Measurements from ENCODE around the gene TMPRSS4. TPM values are rescaled to one million over a fixed set of nuclear protein-coding genes. Genes with fewer than 3 reads are reported as not detected.

Gene TMPRSS4
- total and polyA plus RNA-seq, 2 donors (not counting 1 experiment from before 2014, with no cell fraction given): not detected

- intact Hi-C loops (cut with micrococcal nuclease): no loop called here
- Histone ChIP-seq H3K27me3 (replicated peaks in 1 of 4; ENCODE audit: control extremely low read depth in 1 of 4, control insufficient read depth in 3 of 4, insufficient read depth in 4 of 4, low read length in 3 of 4) (peaks cover 0 to 7% (median 2%) of the 10 kb centered on the region in 4 experiments), H3K4me3 (ENCODE audit: control extremely low read depth in 1 of 5, extremely low read depth in 1 of 5, insufficient read depth in 1 of 5, low read depth in 2 of 5, low read length in 4 of 5) (no peak overlapping the region), H3K9ac (ENCODE audit: low read length) (no peak overlapping the region), H2AFZ (ENCODE audit: insufficient read depth, low read depth, low read length, poor library complexity, severe bottlenecking) (no peak overlapping the region), H4K20me1 (ENCODE audit: control insufficient read depth, insufficient read depth, low read length, poor library complexity, severe bottlenecking) (no peaks in the 10 kb centered on the region), H3K27ac (ENCODE audit: low read length in 2 of 2) (no peak overlapping the region), H3K4me1 (ENCODE audit: control insufficient read depth in 2 of 2, insufficient read depth in 2 of 2, low read length in 2 of 2) (no peaks in the 10 kb centered on the region), H3K36me3 (replicated peaks in 1 of 2; ENCODE audit: control extremely low read depth in 1 of 2, control insufficient read depth in 1 of 2, extremely low read depth in 1 of 2, insufficient read depth in 2 of 2, low read length in 1 of 2) (no peaks in the 10 kb centered on the region), H3K79me2 (ENCODE audit: control insufficient read depth, insufficient read depth, low read length) (no peaks in the 10 kb centered on the region), H3K4me2 (replicated peaks; ENCODE audit: low read depth, low read length, poor library complexity, severe bottlenecking) (no peak overlapping the region), H3K9me3 (ENCODE audit: control extremely low read depth in 1 of 3, control insufficient read depth in 2 of 3, insufficient read depth in 1 of 3, low read length in 2 of 3) (no peaks in the 10 kb centered on the region)
- DNase-seq (no peak), ATAC-seq (ENCODE audit: low read depth) (no peak)
- no peak overlapping the region for H3K27ac Mint-ChIP-seq
- TF ChIP-seq CTCF (IDR thresholded peaks at IDR 0.05) (no peak), EZH2 (IDR thresholded peaks at IDR 0.05; ENCODE audit: borderline replicate concordance, insufficient read depth, low read depth, low read length, poor library complexity, severe bottlenecking) (no peak)
- peaks cover 39% of the 10 kb centered on the region for H3K27me3 Mint-ChIP-seq
- WGBS (ENCODE audit: insufficient coverage): 93% methylated on average over 10 of the region's 10 CpGs
- ChIA-PET CTCF (interaction anchor here (1.8 kb wide), 1 partner anchor 10 kb away, joined by 5 read pairs; no protein-coding TSS in a partner anchor), POLR2A (no interaction called here)
- H3K4me3 Mint-ChIP-seq: no peak overlapping the region
- no peaks in the 10 kb centered on the region for H3K4me1 Mint-ChIP-seq
- no peaks in the 10 kb centered on the region for H3K9me3 Mint-ChIP-seq (ENCODE audit: insufficient read depth)
These were observed 56.9 kb downstream of the TMPRSS4 start for GRCh38 chr11:118133816-118134215.

GRCh38 chr11:118135051-118135795 is 58.3 kb downstream of the TMPRSS4 start:
- H3K4me3 Mint-ChIP-seq: no peak overlapping the region
- WGBS (ENCODE audit: insufficient coverage): no CpG with 5 or more reads among the region's 7 CpGs
- no peak for TF ChIP-seq CTCF (IDR thresholded peaks at IDR 0.05)
- TF ChIP-seq EZH2 (IDR thresholded peaks at IDR 0.05; ENCODE audit: borderline replicate concordance, insufficient read depth, low read depth, low read length, poor library complexity, severe bottlenecking): no peak
- POLR2A ChIA-PET: no interaction called here
- DNase-seq (no peak), ATAC-seq (ENCODE audit: low read depth) (no peak)
- no peaks in the 10 kb centered on the region for H3K4me1 Mint-ChIP-seq
- Histone ChIP-seq H3K36me3 (replicated peaks in 1 of 2; ENCODE audit: control extremely low read depth in 1 of 2, control insufficient read depth in 1 of 2, extremely low read depth in 1 of 2, insufficient read depth in 2 of 2, low read length in 1 of 2) (no peaks in the 10 kb centered on the region), H3K27ac (ENCODE audit: low read length in 2 of 2) (no peak overlapping the region), H2AFZ (ENCODE audit: insufficient read depth, low read depth, low read length, poor library complexity, severe bottlenecking) (no peak overlapping the region), H3K4me2 (replicated peaks; ENCODE audit: low read depth, low read length, poor library complexity, severe bottlenecking) (no peak overlapping the region), H3K9me3 (ENCODE audit: control extremely low read depth in 1 of 3, control insufficient read depth in 2 of 3, insufficient read depth in 1 of 3, low read length in 2 of 3) (no peaks in the 10 kb centered on the region), H3K9ac (ENCODE audit: low read length) (no peak overlapping the region), H3K4me3 (ENCODE audit: control extremely low read depth in 1 of 5, extremely low read depth in 1 of 5, insufficient read depth in 1 of 5, low read depth in 2 of 5, low read length in 4 of 5) (no peak overlapping the region), H4K20me1 (ENCODE audit: control insufficient read depth, insufficient read depth, low read length, poor library complexity, severe bottlenecking) (no peaks in the 10 kb centered on the region), H3K79me2 (ENCODE audit: control insufficient read depth, insufficient read depth, low read length) (no peaks in the 10 kb centered on the region), H3K4me1 (ENCODE audit: control insufficient read depth in 2 of 2, insufficient read depth in 2 of 2, low read length in 2 of 2) (no peaks in the 10 kb centered on the region), H3K27me3 (replicated peaks in 1 of 4; ENCODE audit: control extremely low read depth in 1 of 4, control insufficient read depth in 3 of 4, insufficient read depth in 4 of 4, low read length in 3 of 4) (peaks cover 0 to 11% (median 4%) of the 10 kb centered on the region in 4 experiments)
- H3K27me3 Mint-ChIP-seq: peaks cover 43% of the 10 kb centered on the region
- intact Hi-C loops (cut with micrococcal nuclease): no loop called here
- no peak overlapping the region for H3K27ac Mint-ChIP-seq
- CTCF ChIA-PET: interaction anchor here (1.8 kb wide), 1 partner anchor 8 kb away, joined by 5 read pairs; no protein-coding TSS in a partner anchor
- H3K9me3 Mint-ChIP-seq (ENCODE audit: insufficient read depth): no peaks in the 10 kb centered on the region

All from B cell (primary cell).